HG02642 (cell line): Measurements from ENCODE around the gene CIB2.

Experiments used
- ATAC-seq: cut with Tn5 transposase; IDR thresholded peaks from one replicate; pipeline ENCODE4 v1.9.1; 2021; ENCODE audit warnings: mild to moderate bottlenecking; ENCODE audit not compliant: unreplicated experiment, poor library complexity

CIB2 gene

GRCh38 chr15:78070049-78070700 is 61.1 kb downstream of the CIB2 start:
- no peak for ATAC-seq

DNA sequence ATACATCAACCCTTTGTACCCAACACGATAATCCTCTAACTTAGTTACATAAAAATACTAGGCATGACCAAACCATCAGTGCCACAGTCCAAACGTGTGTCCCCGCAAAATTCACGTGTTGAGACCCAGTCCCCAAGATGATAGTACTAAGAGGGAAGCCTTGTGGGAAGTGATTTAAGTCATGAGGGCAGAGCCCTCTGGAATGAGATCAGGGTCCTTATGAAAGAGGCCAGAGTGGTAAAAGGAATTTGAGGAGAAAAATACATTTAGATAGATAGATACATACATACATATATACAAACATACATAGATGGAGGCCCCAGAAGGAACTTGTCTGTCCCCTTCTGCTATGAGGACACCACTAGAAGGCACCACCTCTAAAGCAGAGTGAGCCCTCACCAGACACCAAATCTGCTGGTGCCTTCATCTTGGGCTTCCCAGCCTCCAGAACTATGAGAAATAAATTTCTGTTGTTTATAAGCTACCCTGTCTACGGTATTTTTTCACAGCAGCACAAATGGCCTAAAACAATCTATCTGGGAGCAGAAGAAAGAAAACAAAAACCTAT is 61.7 kb downstream of the CIB2 start:
- no peak for ATAC-seq

GRCh38 chr15:78069052-78069414 is 62.2 kb downstream of the CIB2 start:
- ATAC-seq: peak; percentile 21

DNA sequence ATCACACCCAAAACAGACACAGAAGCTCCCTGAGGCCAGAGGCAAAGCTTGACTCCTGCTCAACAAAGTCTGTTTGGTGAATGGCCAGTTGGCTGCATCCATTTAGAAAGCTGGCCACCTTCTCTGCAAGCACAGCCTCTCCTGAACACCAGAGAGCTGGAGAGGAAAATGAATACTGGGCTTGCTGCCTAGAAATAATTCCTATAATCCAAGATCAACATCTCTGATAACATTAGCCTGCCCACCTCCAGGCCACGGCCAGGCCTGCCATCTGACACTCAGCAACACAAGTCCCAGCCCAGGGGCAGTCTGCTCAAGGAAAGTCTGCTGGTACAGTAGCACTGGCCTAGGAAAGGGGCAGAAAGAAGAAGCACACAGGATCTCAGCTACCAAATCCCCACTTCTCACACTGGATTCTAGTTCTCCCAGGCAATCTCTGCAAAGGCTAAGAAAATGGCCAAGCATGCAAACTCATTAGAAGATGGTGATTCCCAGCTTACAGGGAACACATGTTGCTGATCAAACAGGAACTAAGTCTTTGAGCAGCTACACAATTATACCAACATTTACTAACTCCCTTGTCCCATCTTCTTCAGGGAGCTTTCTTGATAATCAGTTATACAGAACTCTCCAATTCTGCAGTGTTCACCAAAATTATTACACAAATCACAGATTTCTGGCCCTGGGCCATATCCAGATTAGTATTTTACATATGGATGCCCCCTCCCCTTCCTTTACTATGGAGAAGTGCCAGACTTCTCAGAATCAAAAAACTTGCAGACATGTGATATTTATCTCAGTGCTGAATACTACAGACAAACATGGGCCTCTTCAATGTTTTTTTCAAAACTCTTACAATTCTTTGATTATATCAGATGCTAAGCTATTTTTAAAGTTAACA is 63.7 kb downstream of the CIB2 start:
- ATAC-seq: no peak

DNA sequence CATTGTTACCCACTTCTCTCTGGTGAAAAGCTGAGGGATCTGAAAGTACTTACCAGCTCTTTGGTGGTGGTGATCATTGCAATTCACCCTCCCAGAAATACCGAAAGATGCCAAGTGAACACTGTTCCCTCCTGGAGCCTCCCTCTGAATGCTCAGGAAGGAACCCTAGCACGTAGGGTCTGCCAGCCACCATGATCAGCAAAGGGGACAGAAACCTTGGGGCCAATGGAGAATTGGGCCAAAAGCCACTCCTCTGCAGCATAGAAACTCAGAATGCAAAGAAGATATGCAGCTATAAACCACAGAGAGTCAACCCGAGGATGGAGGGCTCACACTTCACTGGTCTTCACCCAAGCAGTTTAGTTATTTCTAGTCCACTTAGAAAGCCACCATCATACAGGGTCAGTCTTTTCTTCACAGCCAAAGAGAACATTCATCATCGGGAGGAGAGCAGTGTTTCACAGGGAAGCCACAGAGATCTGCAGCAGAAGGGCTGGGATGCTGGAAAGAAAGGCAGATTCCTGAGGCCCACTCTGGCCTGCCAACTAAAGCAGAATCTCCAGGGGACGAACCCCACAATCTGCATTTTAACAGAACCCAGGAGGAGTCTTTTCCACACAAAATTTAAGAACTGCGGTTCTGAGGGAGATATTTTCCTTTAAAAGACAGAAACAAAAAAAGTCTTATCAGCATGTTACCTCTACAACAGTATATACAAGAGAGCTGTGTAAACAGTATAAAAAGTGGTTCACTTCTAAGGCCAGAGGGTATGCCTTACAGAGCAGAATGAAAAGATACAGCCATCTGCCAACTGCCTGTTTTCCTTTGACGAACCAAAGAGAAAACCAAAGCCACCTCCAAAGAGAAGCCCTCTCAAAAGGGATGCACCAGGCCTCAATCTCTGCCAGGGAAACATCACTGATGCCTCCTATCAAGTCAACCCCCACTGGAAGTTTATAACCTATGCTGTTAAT is 65.0 kb downstream of the CIB2 start:
- peak; percentile 52 for ATAC-seq

DNA sequence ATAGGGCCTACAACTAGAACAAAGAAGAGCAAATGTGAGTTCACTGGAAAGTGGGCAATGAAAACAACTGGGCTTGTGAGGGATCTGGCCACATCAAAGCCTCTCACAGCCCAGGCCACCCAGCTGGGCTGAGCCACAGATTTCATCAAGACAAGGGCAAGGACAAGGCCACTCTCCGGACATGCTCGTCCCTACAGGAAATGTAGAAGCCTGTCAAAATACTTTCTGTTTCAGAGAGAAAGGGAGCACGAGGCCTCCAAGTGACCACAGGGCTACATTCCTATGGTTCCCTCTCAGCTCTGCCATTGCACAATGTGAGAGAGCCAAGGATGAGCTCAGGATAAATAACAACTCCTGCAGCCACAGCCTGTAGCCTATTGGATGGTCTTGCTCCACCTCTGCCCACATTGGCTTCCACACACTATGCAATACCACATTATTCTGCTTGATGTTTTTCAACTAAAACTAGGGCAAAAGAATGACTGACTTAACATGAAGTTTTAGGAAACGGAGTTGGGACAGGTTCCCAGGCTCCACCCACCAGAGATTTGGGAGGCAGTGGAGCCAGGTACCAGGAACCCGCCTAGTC is 65.9 kb downstream of the CIB2 start:
- ATAC-seq: no peak

DNA sequence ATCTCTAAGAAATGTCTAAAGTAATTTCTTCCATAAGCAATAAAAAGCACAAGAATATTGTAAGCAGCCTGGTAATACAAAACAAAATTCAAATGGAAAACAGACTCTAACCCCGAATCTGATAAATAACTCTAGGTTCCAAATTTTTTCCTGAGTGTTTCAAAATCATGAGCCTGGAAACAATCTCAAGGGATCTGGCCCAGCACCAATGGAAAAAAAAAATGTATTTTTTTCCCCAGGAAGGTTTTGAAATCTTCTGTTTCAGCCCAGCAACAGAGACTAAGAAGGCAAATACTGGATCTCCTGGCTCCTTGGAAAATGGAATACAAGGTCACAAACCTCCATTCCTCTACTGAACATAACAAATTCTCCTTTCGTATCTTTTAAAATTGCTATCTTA is 66.7 kb downstream of the CIB2 start:
- no peak for ATAC-seq

DNA sequence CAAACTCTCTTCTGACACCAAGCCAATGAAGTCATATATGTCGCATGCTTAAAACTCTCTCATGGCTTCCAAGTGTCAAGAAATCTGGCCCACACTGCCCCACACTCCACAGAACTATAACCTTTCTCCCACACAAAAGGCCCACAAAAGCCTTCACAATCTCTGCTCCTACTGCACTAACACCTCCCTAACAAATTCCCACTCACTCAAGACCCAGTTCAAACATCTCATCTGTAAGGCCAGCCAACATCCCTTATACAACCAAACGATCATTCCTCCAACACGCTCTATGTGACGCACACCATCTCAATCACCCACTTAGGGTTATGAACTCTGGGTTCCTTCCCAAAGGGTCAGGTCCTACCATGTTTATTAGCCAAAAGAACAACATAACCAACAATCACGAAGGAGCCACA is 67.3 kb downstream of the CIB2 start:
- no peak for ATAC-seq

GRCh38 chr15:78063217-78063616 is 68.0 kb downstream of the CIB2 start:
- ATAC-seq: no peak

- peak; percentile 40 for ATAC-seq
These were observed 69.2 kb downstream of the CIB2 start for GRCh38 chr15:78061963-78062427.

- ATAC-seq: no peak
These were observed 71.0 kb downstream of the CIB2 start for GRCh38 chr15:78060232-78060631.

GRCh38 chr15:78059110-78059839 is 72.0 kb downstream of the CIB2 start:
- no peak for ATAC-seq

DNA sequence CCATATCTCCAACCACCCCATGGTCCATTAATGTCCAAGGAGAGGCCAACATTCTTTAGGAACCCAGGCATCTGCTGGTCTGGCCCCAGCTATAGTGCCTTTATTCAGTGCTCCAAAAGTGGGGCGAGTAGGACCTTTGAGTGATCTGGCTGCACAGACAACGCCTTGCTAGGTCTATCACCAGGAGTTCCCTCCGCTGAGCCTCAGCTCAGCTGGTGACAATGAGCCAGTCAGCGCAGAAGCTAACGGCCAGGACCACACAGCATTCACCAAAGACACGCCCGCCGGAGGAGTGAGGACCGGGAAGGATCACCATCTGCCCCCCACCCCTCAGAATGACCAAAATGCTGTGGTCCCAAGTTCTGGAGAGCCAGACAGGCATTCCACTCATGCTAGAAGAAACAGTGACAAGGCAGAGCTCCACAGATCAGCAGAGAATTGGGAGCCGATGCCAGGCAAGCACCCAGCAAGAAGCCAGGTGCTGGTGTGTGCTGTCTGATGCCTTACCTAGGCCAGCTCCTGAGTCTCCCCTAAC is 72.8 kb downstream of the CIB2 start:
- no peak for ATAC-seq

DNA sequence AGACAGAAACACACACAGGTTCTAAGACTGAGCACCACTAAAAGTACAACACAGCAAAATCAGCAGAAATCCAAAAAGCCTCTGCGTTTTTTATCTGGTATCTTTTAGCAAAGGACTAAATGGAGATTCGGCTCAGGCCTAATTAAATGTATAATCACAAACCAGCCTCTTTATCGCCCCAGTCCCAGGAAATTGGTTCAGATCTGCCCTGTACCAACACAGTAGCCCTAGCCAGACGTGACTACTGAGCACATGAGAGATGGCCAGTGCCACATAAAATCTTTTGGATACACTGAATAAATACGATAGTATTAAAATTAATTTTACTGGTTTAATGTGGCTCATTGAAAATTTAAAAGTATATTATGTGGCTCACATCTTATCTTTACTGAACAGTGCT is 73.4 kb downstream of the CIB2 start:
- ATAC-seq: no peak

DNA sequence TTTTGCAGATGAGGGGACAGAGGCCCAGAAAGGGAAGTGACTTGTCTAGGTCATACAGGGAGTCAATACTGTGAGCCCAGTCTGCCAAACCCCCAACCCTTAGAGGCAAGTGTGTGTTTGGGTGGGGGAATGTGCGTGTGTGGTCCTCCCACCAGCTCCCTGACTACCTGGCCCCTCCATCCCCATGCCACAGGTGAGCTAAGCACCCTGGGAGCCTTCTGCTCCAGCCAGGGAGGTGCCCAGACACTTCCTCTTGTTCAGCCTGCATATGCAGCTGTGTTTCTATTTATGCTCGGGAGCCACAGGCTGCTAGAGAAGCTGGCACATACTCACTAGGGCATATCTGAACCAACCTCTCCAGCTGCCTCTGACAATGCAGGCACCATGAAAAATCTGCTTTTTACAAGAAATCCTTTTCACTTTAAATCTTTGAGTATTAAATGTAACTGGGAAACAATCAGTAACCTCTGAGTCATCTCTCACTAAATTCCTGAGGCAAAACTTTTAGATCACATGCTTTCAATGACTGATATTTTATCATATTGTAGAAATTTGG is 74.5 kb downstream of the CIB2 start:
- no peak for ATAC-seq

DNA sequence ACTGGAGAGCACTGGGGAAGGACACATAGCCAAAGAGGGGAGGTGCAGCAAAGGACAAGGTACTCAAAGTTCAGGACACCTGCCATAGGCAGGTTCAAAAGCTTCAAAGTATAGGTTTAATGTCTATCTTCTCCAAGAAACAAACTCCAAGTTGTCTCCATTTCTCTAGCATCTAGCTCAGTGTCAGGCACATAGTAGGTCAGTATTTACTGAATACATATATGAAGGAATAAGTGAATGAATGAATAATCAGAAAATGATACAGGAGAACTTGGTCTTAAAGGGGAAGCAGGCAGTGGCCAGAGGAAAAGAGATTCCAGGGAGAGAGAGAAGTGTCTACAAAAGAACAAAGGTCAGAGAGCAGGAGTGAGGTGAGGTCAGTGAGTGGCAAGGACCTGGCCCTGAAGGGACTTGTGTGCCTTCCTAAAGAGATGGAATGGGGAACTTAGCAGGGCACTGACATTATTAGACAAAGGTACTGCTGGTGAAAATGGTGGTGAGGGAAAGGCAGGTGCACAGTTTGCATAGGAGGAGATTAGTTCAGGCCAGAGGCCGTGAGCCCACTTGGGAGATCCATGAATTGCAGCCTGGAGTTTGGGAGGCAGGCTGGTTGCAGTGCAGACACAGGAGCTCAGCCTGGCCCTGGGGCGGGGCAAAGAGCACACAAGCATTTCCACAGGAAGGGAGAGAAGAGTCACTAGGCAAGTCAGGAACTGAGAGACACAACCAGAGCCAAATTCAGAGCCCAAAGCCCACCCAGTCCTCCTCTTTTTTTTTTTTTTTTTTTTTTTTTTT is 75.1 kb downstream of the CIB2 start:
- ATAC-seq: no peak

GRCh38 chr15:78054966-78055365 is 76.3 kb downstream of the CIB2 start:
- ATAC-seq: no peak
